IPS-18c (cell line): ENCODE data around the gene TOX3.

Experiments
- H3K4me3 ChIP-seq: 2 replicates; pipeline ENCODE4 v1.7.0; 2013; ENCODE audit warnings: low read depth, mild to moderate bottlenecking, low read length, moderate library complexity; ENCODE audit not compliant: insufficient read depth
- H3K9me3 ChIP-seq: one replicate; pipeline ENCODE4 v1.6.1; 2013; ENCODE audit warnings: mild to moderate bottlenecking, low read length, moderate library complexity; ENCODE audit not compliant: control insufficient read depth, insufficient read depth

TOX3 gene

DNA sequence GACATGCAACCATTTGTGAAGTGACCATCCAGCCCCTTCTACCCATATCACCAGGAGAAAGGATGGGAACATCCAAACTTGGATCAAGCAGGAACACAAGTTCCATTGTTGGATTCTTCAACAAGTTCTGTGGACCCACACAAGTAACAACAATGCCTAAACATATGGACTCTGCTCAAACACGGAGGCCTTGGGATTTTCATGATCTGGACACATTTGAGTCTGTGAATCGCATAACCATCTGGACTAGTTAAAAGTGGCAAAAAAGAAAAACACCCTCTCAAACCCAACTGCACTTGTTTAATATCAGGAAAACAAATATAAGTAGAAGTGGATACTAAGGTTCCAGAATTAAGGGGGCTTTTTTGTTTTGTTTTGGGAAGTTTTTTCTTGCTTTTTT, 70.8 kb downstream of the TOX3 start:
- Histone ChIP-seq H3K4me3 (no peak overlapping the region), H3K9me3 (no peaks in the 10 kb centered on the region)

DNA sequence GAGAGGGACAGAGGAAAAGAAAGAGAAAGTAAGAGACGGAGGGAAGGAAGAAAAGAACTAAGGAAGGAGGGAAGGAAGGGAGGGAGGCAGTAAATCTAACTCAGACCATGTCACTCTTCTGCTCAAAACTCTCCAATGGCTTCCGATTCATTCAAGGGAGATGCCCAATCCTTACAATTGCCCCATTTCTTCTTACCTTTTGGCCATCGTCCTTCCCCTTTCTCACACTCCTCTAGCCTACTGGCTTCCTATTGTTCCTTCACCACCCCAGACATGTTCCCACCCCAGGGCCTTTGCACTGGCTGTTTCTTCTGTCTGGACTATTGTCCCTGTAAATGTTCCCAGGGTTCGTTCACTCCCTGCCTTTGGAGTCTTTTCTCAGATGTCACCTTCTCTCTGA, 72.3 kb downstream of the TOX3 start:
- no peak overlapping the region for H3K4me3 ChIP-seq
- no peaks in the 10 kb centered on the region for H3K9me3 ChIP-seq

DNA sequence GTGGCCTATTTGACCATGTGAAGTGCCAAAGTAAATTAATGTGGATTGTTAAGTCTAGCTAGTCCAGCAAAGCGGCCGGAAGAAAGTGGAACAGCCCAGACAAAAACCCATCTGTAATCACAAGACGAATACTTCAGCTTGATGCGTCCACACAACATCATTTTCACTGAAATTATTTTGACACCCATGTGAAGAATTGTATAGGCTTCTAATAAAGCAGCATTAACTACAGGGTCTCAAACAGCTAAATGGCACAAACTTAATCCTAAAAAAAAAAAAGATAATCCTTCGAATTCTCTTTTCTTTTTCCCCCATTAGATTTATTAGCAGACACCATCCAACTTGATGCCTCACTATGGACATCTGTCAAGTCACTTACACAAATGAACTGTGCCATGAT, 73.8 kb downstream of the TOX3 start:
- Histone ChIP-seq H3K4me3 (no peak overlapping the region), H3K9me3 (no peaks in the 10 kb centered on the region)

DNA sequence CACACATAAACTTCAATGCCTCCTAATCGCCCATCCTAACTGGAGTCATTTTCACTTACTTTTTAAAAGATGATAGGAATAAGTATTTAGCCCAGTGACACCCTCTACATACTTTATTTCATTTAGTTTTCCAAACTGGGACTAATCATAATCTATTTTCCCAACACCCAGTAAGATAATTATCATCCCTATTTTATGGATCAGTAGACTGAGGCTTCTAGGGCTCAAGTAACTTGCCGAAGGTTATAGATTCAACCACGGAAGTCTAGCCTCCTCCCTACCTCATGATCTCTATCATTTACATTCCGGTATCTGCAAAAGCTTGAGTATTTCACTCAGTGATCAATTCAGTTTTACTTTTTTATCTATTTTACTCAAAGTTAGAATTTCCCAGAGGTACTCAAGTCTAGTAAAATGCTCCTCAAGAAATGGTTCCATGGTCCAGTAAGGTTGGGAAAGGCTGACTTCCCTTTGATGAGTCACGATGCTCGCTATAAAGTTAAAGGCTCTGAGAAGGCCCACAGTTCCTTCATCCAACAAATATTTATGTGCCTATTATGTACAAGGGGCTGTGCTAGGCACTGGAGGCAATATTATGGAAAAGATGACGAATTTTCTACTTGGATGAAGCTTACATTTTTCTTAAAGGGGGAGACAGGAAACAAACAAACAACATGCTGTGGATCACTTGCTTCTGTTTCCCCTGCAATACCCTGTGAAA, 75.1 kb downstream of the TOX3 start:
- no peak overlapping the region for H3K4me3 ChIP-seq
- H3K9me3 ChIP-seq = no peaks in the 10 kb centered on the region

DNA sequence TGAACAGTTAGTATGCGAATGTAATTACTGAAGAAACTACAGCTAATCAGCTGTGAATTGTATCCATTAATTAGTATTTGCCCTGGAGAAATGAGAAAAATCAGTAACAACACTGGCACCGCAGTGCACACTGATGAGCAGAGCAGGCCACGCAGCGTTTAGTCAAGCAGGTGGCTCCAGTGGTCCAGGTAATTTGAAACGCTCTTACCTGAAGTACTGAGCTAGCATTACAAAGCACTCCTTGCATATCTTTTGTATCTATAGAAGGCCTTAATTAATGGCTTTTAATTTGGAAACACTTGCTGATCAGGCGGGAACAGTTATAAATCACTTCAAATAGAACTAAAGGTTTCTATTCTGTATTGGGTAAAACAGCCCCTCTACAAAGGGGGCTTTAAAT, 76.4 kb downstream of the TOX3 start:
- H3K4me3 ChIP-seq = no peak overlapping the region
- H3K9me3 ChIP-seq = no peaks in the 10 kb centered on the region

DNA sequence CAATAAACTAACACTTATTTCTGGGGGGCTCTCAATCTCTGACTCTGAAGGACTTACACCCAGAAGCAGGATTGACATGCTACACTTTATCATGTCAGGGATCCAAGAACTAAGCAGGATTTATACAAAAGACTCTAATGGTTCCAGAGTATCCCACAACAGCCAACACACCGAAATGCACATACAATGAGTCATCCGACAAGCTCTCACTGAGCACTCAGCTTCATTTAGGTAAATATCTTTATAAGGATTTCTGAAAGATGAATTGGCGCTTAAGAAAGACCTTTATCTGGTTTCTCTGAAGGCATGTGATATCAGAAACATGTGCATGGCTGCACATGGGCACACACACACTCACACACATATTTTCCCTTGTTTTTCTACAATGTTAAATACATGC, 77.2 kb downstream of the TOX3 start:
- H3K9me3 ChIP-seq = no peaks in the 10 kb centered on the region
- no peak overlapping the region for H3K4me3 ChIP-seq

DNA sequence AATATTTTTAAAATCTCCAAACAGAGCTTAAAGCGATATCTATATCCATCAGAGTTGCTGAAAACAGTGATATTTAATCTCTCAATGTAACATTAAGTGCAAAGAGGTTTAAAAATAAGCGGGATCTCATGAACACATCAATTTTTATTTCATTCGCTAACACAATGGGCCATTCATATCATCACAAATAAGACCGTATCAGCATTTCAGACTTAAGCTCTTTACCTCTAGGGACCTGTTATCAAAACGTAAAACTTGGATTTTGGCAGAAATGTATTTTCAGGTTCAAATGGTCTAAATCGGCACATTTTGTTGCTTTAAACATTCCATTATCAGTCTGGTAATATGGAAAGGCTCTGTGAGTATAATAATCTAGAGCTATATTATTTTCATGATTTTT, 77.9 kb downstream of the TOX3 start:
- no peaks in the 10 kb centered on the region for H3K9me3 ChIP-seq
- H3K4me3 ChIP-seq = no peak overlapping the region

DNA sequence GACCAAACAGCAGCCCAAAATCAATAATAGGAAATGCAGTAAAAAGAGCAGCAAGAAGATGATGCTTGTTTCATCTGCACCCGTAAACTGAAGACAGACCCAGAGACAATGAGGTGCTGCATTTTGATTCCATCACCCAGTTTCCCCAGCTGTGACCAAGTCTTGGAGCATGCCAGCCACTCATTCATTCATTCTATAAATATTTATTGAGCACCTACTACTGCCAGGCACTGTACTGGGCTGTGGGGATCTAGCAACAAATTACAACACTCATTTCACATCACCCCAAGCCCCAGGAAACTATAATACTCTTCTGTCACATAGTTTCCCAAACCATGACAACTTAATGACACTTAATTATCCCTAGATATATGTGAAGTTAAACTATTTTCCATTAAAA, 79.2 kb downstream of the TOX3 start:
- no peaks in the 10 kb centered on the region for H3K9me3 ChIP-seq
- H3K4me3 ChIP-seq = no peak overlapping the region

DNA sequence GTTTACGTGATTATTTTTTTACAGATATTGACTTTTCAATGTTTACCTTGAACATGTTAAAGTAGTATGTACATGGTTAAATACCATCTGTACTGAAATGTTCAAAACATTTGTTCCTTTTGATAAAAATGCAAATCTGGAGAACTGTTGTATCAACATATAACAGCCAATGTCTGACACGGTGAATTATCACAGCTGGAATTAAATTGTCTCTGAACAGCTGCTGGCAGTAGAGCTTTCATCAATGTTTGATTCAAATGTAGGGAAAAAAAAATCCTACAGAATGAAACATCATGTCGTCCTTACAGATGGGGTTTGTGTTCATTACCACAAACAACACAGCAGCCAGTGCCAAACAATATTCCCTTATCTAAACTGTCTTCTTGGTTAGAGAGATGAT, 79.9 kb downstream of the TOX3 start:
- Histone ChIP-seq H3K4me3 (no peak overlapping the region), H3K9me3 (no peaks in the 10 kb centered on the region)

DNA sequence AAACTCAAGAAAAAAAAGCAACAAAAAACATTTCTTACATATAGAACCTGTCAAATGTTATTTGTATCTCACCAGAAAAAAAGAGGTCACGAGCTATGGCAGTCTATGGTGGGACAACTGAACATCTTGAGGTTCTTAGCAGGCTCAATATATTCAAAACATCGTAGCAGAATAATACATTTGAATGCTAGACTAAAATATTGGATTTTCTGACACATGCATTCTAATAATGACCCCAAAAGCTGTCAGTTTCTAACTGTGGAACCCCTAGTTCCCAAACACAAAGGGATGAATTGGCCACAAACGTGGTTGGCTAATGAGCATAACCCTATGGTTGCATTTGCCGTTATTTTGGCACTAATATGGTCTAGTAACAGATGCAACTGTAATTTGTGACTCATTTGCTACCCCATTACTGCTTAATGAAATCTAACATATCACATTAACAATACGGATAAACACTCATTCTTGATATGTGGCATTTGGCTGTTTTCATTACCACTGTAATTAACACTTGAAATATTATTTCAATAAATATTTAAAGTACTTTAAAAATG, 81.2 kb downstream of the TOX3 start:
- H3K9me3 ChIP-seq = no peaks in the 10 kb centered on the region
- H3K4me3 ChIP-seq = no peak overlapping the region

DNA sequence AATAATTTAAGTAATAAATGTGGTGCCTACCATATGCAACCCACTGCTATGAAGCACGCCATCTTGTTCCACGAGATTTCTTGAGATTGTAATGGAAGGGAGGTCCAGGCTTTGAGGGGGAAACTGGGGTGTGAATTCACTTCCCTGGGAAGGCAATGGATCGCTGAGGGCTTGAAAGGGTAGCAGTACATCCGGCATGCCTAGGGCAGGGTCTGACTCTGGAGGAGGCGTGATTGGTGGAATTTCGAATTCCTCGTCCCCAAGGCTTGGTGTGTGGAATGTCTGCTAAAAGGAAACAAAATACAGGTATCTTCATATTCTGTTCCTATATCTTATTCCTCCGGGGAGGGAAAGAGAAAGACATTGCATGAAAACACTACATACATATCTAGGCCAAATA, 83.0 kb downstream of the TOX3 start:
- Histone ChIP-seq H3K9me3 (no peaks in the 10 kb centered on the region), H3K4me3 (no peak overlapping the region)

DNA sequence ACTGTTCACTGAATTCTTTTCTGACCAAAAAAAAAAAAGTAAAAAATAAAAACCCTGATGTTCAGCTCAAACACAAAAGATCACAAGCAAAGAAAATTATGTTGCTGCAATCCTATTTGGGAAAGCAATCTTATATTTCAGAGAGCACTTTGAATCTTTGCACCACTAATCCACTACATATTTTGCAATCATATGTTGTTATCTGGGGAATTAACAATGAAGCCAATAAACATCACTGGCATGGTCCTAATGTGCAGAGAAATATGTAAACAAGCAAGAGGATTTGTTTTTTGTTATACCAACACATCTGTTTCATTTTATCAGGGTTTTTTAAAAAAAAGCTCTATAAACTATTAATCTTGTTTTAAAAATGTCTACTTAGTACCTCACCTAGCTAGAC, 84.1 kb downstream of the TOX3 start:
- Histone ChIP-seq H3K4me3 (no peak overlapping the region), H3K9me3 (no peaks in the 10 kb centered on the region)

DNA sequence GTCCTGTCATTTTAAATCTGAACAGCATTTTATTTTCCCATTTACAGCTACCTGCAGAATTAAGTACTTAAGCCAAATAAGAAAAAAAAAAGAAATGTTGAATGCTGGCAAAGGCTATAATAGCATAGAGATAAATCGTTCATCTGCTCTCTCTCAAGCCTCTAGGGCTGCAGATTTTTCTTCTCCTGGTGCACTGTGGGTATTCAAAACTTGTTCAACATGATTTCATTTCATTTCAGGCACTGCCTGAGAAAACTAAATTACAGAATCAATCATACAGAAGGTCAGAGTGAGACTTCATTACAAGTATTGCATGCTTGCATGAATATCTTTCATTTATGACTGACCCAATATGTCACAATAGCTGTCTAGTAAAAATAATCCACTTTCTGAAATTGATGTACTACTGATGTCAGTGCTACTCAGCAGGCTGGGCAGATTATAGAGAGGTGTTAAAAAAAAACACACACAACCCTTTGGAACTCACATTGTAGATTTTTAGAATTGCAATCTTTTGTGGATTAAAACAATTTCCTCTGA, 86.2 kb downstream of the TOX3 start:
- Histone ChIP-seq H3K4me3 (no peak overlapping the region), H3K9me3 (no peaks in the 10 kb centered on the region)

DNA sequence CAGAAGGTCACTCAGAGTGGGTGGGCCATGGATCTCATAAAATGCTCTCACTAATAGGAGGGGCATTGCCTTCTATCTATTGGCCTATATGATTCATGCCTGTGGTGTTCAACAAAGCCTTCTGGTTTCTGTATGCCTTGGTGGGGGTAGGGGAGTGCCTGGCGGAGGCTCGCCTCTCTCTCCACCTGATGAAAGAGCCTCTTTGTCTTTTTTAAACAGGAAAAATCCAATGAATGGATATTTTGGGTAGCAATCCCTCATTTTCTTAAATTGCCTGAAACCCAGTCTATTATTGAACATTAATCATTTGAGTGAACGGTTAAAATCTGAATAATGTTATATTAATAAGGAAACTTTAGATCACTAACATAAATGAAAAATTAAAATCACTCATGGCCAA, 90.6 kb downstream of the TOX3 start:
- Histone ChIP-seq H3K9me3 (no peaks in the 10 kb centered on the region), H3K4me3 (no peak overlapping the region)

DNA sequence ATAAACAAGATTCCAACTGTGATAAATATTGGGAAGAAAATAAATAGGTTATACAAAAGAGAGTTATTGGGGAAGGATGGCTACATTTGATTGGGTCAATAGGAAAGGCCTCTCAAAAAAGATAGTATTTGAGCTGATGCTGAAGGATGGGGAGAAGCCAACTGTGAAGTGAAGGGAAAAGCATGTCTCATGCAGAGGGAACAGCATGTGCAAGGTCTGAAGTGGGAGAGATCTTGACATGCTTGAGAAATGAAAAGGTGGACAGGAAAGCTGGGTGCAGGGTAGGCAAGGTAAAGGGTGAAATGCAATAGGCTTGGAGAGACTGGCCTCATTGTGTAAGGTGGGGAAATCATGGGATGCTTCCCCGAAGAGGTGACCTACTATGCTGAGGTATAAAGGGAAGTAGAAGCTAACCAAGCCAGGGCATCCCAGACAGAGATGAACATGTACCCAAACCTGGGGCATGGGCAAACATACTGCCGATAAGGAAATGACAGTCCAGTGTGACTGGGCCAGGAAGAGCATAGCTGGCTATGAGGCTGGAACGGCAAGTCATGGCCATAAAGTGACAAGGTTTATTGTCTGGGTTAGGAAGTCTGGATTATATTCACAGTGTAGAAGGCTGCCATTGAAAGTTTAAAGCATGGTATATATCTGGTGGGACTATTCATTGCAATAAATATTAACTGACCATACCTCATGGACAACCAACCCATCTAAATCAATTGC, 91.2 kb downstream of the TOX3 start:
- Histone ChIP-seq H3K9me3 (no peaks in the 10 kb centered on the region), H3K4me3 (no peak overlapping the region)

DNA sequence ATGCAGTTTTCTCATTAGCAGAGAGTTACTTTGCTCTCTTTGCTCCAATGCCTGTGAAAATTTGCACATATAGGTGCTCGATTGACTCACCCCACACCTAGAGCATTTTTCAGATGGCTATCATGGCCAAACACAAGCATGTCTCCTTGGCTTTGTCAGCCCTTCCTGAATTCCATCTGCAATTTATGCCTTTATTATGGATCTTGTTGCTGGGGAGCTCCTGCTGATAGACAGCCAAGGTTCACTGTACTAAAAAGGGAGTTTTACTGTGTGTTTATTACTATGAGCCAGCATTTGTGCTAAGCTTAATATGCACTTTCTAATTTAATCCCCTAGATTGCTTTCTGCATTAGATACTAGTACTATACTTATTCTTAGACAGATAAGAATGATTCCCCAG, 93.3 kb downstream of the TOX3 start:
- H3K9me3 ChIP-seq = no peaks in the 10 kb centered on the region
- no peak overlapping the region for H3K4me3 ChIP-seq

DNA sequence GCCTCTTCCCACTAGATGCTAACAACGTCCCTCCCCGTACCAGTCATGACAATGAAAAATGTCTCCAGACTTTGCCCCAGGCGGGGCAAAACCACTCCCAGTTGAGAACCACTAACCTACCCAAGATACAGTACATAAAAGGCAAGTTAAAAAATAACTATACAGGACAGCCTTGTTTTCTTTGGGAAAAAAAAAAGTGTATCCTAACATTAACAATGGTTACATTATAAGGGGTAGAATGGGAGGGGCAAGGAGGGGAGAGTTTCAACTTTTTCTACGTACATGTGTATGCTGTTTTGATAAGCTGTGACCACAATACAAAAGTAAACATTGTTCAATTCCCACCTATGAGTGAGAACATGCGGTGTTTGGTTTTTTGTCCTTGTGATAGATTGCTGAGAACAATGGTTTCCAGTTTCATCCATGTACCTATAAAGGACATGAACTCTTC, 94.9 kb downstream of the TOX3 start:
- no peaks in the 10 kb centered on the region for H3K9me3 ChIP-seq
- H3K4me3 ChIP-seq = no peak overlapping the region

DNA sequence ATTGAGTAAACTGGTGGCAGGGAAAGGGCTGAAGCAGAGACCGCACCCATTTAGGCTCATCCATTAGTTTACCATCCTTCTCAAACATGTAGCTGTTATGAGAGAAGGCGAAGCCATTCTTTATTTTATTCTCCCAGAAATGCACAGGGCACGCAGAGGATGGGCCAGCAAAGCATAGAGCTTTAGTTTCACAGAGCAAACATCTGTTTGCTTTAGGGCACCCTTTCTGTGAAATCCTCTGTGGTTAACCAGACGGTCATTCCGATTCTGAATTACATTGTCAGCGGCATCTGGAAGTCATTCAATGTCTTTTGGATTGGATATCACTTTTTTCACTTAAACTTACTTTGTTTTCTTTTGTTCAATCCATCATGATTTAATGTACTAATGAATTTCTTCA, 96.0 kb downstream of the TOX3 start:
- H3K4me3 ChIP-seq = no peak overlapping the region
- no peaks in the 10 kb centered on the region for H3K9me3 ChIP-seq
